Breast epithelium (tissue), 4 donors: ENCODE data around the gene SARNP. TPM values are rescaled to one million over a fixed set of nuclear protein-coding genes. Genes with fewer than 3 reads are reported as not detected.
A peak's percentile ranks its signal among the peaks of the same experiment; 100 is the strongest.

Experiments
- DNase-seq, 2 donors: peaks; one replicate each; pipeline ENCODE4 v3.0.0-alpha.2; 2019; ENCODE audit warnings: low spot score in 2 of 2
- H3K27ac ChIP-seq, 2 donors: fragments of 200-600 bp; sonication (generic) in 1 of 2; one replicate each; pipeline ENCODE4 v1.5.1; 2016 to 2019; ENCODE audit warnings: mild to moderate bottlenecking in 1 of 2
- H3K27me3 ChIP-seq, 2 donors: fragments of 200-600 bp; sonication (generic) in 1 of 2; one replicate each; pipeline versions ENCODE4 v1.5.1 to v1.6.0; 2017 to 2019; ENCODE audit warnings: control low read depth in 1 of 2, mild to moderate bottlenecking in 1 of 2
- H3K36me3 ChIP-seq: fragments of 200-600 bp; one replicate; pipeline ENCODE4 v1.5.1; 2019
- H3K4me1 ChIP-seq, 2 donors: fragments of 200-600 bp; sonication (generic); one replicate each; pipeline ENCODE4 v1.5.1; 2016 to 2019; ENCODE audit warnings: control low read depth in 1 of 2
- H3K4me3 ChIP-seq, 3 donors: fragments of 200-600 bp; sonication (generic); 1 replicate in 2 of 3; 2 replicates in 1 of 3; pipeline ENCODE4 v1.5.1; 2016 to 2019; ENCODE audit warnings: mild to moderate bottlenecking in 3 of 3, moderate library complexity in 2 of 3
- H3K9me3 ChIP-seq, 2 donors: fragments of 200-600 bp; sonication (generic) in 1 of 2; one replicate each; pipeline ENCODE4 v1.5.1; 2016 to 2019; ENCODE audit warnings: control low read depth in 1 of 2
- CTCF ChIP-seq, 3 donors: fragments of 450-650 bp; IDR thresholded peaks; one replicate each; pipeline ENCODE4 v1.5.1; 2016 to 2017; ENCODE audit warnings: antibody characterized with exemption in 3 of 3, mild to moderate bottlenecking in 3 of 3, moderate library complexity in 3 of 3
- POLR2A ChIP-seq: fragments of 450-650 bp; IDR thresholded peaks from one replicate; pipeline ENCODE4 v1.6.1; 2016; ENCODE audit warnings: antibody characterized with exemption, mild to moderate bottlenecking, moderate library complexity
- POLR2AphosphoS5 ChIP-seq, 3 donors: sonication (generic); formaldehyde crosslinking; IDR thresholded peaks; one replicate each; pipeline ENCODE4 v1.6.1; 2017; ENCODE audit warnings: antibody characterized with exemption in 3 of 3
- intact Hi-C: fragments of 100-400 bp; cut with DNase I; formaldehyde crosslinking; loops from one replicate; pipeline ENCODE4 v1.15.1; 2023; ENCODE audit warnings: low total_unique reads
- total RNA-seq, 3 donors: library from RNA; depleted of rRNA; stranded (reverse); fragments of >200 nt; gene quantifications; one replicate each; pipeline ENCODE4 v1.1.0, GENCODE V29; 2016

Gene SARNP
- total RNA-seq, 3 donors from 2014 or later, result 54.7 to 64.3 (median 55.3) TPM

DNA sequence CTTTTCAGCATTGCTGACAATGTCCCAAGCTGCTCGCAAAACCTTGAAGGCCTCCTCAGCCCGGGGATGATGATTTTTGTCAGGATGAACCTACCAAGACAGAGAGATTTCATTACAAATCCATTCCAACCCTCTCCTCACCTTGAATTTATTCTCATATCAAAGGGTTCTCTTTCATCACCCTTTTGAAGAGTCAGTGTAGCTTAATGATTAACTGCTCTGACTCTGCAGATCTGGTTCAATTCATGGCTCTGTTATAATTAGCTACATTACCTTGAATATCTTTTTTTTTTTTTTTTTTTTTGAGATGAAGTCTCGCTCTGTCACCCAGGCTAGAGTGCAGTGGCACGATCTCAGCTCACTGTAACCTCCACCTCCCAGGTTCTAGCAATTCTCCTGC is 5.9 kb upstream of the SARNP start:
- Histone ChIP-seq H3K9me3 (no peaks in the 10 kb centered on the region), H3K27ac (no peak overlapping the region), H3K27me3 (no peaks in the 10 kb centered on the region), H3K4me1 (peaks cover 0 to 12% of the 10 kb centered on the region in 2 donors), H3K36me3 (no peaks in the 10 kb centered on the region), H3K4me3 (no peak overlapping the region)
- TF ChIP-seq POLR2A, result no peak
- no peak for DNase-seq
- intact Hi-C loops, result no loop called here

- no peak for DNase-seq
- H3K27me3 ChIP-seq, result no peaks in the 10 kb centered on the region
- peaks cover 0 to 2% of the 10 kb centered on the region in 2 donors for H3K4me1 ChIP-seq
- H3K4me3 ChIP-seq, result no peak overlapping the region
- no peak overlapping the region for H3K27ac ChIP-seq
- H3K36me3 ChIP-seq, result no peaks in the 10 kb centered on the region
- intact Hi-C loops, result no loop called here
- H3K9me3 ChIP-seq, result no peaks in the 10 kb centered on the region
- TF ChIP-seq POLR2AphosphoS5 (IDR thresholded peaks at IDR 0.05), result no peak
Observed at GRCh38 chr12:55822228-55822627, 4.7 kb upstream of the SARNP start.

DNA sequence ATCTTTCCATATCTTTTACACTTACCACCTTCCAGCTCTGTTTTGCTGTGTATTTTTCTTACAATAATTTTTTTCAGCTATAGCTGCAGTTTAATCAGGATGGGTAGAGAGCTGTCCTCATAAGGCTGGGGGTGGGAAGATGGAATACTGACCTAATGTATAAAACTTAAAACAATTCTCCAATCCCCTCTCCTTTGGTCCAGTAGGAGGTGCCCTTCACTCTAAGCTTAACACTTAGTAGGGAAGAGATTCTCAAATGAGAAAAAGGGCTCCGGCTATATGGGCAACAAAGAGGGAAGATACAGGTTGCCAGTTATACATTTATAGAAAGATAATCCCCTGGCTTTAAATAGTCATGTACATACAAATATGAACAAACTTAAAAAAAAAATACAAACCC is 3.2 kb upstream of the SARNP start:
- no peaks in the 10 kb centered on the region for H3K9me3 ChIP-seq
- DNase-seq, result no peak
- H3K27me3 ChIP-seq, result no peaks in the 10 kb centered on the region
- TF ChIP-seq POLR2A (no peak), CTCF (IDR thresholded peaks at IDR 0.05) (no peak), POLR2AphosphoS5 (IDR thresholded peaks at IDR 0.05) (no peak)
- H3K36me3 ChIP-seq, result no peaks in the 10 kb centered on the region
- intact Hi-C loops, result no loop called here
- peaks cover 0 to 10% of the 10 kb centered on the region in 2 donors for H3K4me1 ChIP-seq
- H3K27ac ChIP-seq, result no peak overlapping the region
- no peak overlapping the region for H3K4me3 ChIP-seq

- H3K4me3 ChIP-seq, result peak overlapping the region in 2 of 3 donors; percentile 67 to 71
Observed at GRCh38 chr12:55818886-55819285, 1.4 kb upstream of the SARNP start.

DNA sequence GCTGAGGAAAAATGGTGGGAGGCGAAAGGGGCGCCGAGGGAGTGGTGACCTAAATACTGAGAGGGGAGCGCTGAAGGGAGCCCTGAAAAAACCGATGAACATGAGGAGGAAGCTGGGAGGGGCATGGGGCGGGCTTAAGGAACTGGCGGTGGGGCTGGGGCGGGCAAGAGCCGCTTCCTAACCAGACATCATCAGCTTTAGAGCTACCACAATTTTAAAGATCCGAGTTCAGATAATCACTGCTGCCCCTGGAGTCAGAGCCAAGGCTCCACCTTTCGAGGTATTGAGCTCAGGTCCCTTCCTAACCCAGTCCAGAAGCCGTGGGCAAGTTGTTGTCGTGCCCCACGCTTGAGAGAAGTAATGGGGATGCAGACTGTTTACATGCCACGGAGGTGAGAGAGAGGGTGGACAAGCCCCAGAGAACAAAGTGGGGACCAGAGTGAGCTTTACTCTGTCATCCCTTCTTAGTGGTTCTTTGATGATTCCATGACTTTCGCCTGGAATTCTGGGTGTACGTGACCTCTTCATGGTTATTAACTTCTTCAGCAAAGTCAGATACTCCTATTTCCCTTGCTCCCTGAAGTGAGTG is 710 bp upstream of the SARNP start:
- Histone ChIP-seq H3K4me1 (peaks cover 0 to 17% of the 10 kb centered on the region in 2 donors), H3K9me3 (no peaks in the 10 kb centered on the region), H3K27me3 (no peaks in the 10 kb centered on the region), H3K36me3 (no peaks in the 10 kb centered on the region), H3K27ac (peak overlapping the region; percentile 93 to 95), H3K4me3 (peak overlapping the region; percentile 67 to 93 (median 71))
- intact Hi-C loops, result no loop called here
- DNase-seq, result no peak
- peak in 1 of 3 donors; percentile 17 for TF ChIP-seq POLR2AphosphoS5 (IDR thresholded peaks at IDR 0.05)
- no peak for TF ChIP-seq CTCF (IDR thresholded peaks at IDR 0.05)
- no peak for TF ChIP-seq POLR2A

More at GRCh38 chr12:55818886-55819285, 1.4 kb upstream of the SARNP start:
- H3K4me1 ChIP-seq, result peaks cover 0 to 17% of the 10 kb centered on the region in 2 donors
- TF ChIP-seq POLR2AphosphoS5 (IDR thresholded peaks at IDR 0.05), result no peak
- TF ChIP-seq POLR2A, result no peak
- no peak for TF ChIP-seq CTCF (IDR thresholded peaks at IDR 0.05)
- H3K9me3 ChIP-seq, result no peaks in the 10 kb centered on the region
- intact Hi-C loops, result loop anchor here (1.0 kb wide), 1 partner anchor 75 kb away; no protein-coding TSS in a partner anchor
- no peaks in the 10 kb centered on the region for H3K36me3 ChIP-seq
- peak overlapping the region; percentile 35 to 93 for H3K27ac ChIP-seq
- no peak for DNase-seq
- H3K27me3 ChIP-seq, result no peaks in the 10 kb centered on the region

- TF ChIP-seq POLR2AphosphoS5 (IDR thresholded peaks at IDR 0.05) (no peak), POLR2A (no peak), CTCF (IDR thresholded peaks at IDR 0.05) (no peak)
- no peak for DNase-seq
- Histone ChIP-seq H3K4me1 (peaks cover 0 to 17% of the 10 kb centered on the region in 2 donors), H3K4me3 (peak overlapping the region; percentile 67 to 93 (median 71)), H3K27ac (peak overlapping the region; percentile 93 to 95), H3K9me3 (no peaks in the 10 kb centered on the region), H3K27me3 (no peaks in the 10 kb centered on the region), H3K36me3 (no peaks in the 10 kb centered on the region)
- intact Hi-C loops, result no loop called here
Observed at GRCh38 chr12:55816881-55817344, 611 bp downstream of the SARNP start.
